GM19193 (cell line): ENCODE data around the gene TRIM6.

ENCODE experiments used
- POLR2A ChIP-seq: IDR thresholded peaks from 4 replicates; pipeline ENCODE4 v1.6.1; 2011; ENCODE audit not compliant: insufficient read depth, insufficient read length; ENCODE audit errors: extremely low read depth

The TRIM6 gene

DNA sequence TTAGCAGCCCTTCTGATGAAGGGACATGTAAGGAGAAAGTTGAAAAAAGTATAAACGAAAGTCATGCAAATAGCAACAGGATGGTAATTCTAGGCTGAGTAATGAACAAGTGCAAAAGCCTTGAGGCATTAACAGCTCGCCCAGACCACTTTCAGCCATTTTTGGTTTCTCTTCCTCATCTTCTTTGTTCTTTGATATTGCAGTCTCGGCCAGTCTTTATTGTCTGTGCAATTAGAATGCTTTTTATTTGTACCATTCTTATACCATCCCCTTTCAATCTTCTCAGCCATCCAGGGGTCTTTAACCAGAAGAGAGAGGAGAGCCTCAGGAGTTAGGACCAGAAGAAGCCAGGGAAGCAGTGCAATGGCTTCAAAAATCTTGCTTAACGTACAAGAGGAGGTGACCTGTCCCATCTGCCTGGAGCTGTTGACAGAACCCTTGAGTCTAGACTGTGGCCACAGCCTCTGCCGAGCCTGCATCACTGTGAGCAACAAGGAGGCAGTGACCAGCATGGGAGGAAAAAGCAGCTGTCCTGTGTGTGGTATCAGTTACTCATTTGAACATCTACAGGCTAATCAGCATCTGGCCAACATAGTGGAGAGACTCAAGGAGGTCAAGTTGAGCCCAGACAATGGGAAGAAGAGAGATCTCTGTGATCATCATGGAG is 35.7 kb downstream of the TRIM6 start:
- TF ChIP-seq POLR2A = peak; percentile 37

- no peak for TF ChIP-seq POLR2A
Measured at GRCh38 chr11:5639953-5640352, 43.5 kb downstream of the TRIM6 start.

DNA sequence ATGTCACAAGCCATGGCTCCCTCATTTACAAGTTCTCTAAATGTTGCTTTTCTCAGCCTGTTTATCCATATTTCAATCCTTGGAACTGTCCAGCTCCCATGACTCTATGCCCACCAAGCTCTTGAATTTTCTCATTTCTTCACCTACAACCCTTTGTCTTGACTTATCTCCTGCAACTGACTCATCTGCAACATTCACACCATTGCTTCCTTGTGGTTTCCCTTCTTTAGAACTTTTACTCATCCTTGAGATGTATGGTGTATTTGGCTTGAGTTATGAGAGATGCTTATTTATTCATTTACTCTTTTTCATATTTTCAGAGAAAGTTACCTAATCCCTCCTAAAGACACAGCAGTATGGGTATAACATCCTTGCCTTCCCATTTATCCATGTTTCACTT is 47.1 kb downstream of the TRIM6 start:
- TF ChIP-seq POLR2A = no peak

GRCh38 chr11:5646139-5646538 is 49.7 kb downstream of the TRIM6 start:
- no peak for TF ChIP-seq POLR2A

DNA sequence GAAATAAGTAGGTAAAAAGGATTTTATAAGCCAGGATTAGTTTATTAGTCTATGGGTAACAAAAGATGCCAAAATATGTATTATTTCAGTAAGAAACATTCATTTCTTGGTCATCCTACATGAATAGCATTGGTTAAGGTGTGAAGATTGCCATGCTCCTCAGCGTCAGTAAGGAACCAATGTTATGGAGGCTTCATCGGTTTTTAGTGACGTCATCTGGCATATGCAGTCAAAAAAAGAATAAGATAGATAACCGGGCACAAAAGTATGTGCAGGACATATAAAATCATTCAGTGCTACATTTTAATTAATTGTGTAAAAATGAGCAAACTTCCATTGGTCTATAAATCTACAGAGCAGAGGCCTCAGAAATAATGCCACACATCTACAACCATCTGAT is 59.0 kb downstream of the TRIM6 start:
- TF ChIP-seq POLR2A = no peak

GRCh38 chr11:5658318-5658717 is 61.9 kb downstream of the TRIM6 start:
- no peak for TF ChIP-seq POLR2A
